Measurements from ENCODE around the gene HPD. TPM values are rescaled to one million over a fixed set of nuclear protein-coding genes. Genes with fewer than 3 reads are reported as not detected.

Gene HPD
- total RNA-seq, 5 donors from 2014 or later (not counting 1 experiment from before 2014, with no cell fraction given), result 0.39 to 0.92 (median 0.58) TPM; not detected in 2

- H3K4me1 ChIP-seq (ENCODE audit: control insufficient read depth in 1 of 2, extremely low read depth in 1 of 2, insufficient read depth in 2 of 2, low read length in 2 of 2), result peaks cover 15 to 68% of the 10 kb centered on the region in 2 experiments
- peak overlapping the region; percentile 62 to 63 for H3K4me3 ChIP-seq (ENCODE audit: control insufficient read depth in 1 of 2, extremely low read depth in 1 of 2, low read length in 1 of 2)
- Mint-ChIP-seq H3K27ac (peak overlapping the region in 1 of 2 donors; percentile 16), H3K4me1 (peaks cover 42 to 66% (median 50%) of the 10 kb centered on the region in 3 donors), H3K27me3 (no peaks in the 10 kb centered on the region), H3K4me3 (peak overlapping the region; percentile 80 to 90 (median 81)), H3K36me3 (peaks cover 41% of the 10 kb centered on the region), H3K9me3 (no peaks in the 10 kb centered on the region)
- H3K36me3 ChIP-seq (ENCODE audit: control insufficient read depth in 2 of 2, extremely low read depth in 1 of 2, insufficient read depth in 1 of 2, low read length in 1 of 2), result peaks cover 16 to 83% of the 10 kb centered on the region in 2 donors
- peak; percentile 5 to 26 (median 24) for ATAC-seq (replicated peaks in 1 of 4)
- no peaks in the 10 kb centered on the region for H3K27me3 ChIP-seq (replicated peaks in 1 of 2; ENCODE audit: control insufficient read depth in 2 of 2, extremely low read depth in 1 of 2, insufficient read depth in 2 of 2, low read length in 1 of 2)
- no peak overlapping the region for H3K27ac ChIP-seq (ENCODE audit: low read length)
- WGBS (ENCODE audit: insufficient coverage), result 12% methylated on average over 21 of the region's 26 CpGs
- ChIA-PET CTCF (interaction anchor here (0.5 to 13.1 kb wide), 16 partner anchors 10 to 689 kb away, joined by 3 to 344 read pairs (median 4); partner anchors contain the start of genes RHOF (in 2 of the 2) and ZCCHC8 (in 1 of the 2)), POLR2A (interaction anchor here (0.6 to 2.7 kb wide), 5 partner anchors 14 to 77 kb away, joined by 3 to 22 read pairs (median 8); no protein-coding TSS in a partner anchor)
- no peaks in the 10 kb centered on the region for H3K9me3 ChIP-seq
- peak in 1 of 35 experiments; percentile 28 for DNase-seq
These were observed 46.3 kb downstream of the HPD start for GRCh38 chr12:121812320-121812871.

- Mint-ChIP-seq H3K4me3 (peak overlapping the region; percentile 80 to 90 (median 81)), H3K9me3 (no peaks in the 10 kb centered on the region), H3K27me3 (no peaks in the 10 kb centered on the region), H3K36me3 (peaks cover 39% of the 10 kb centered on the region), H3K4me1 (peaks cover 45 to 73% (median 55%) of the 10 kb centered on the region in 3 donors), H3K27ac (peak overlapping the region; percentile 70 to 86)
- peak; percentile 73 to 83 (median 78) for ATAC-seq (replicated peaks in 1 of 4)
- H3K27ac ChIP-seq (ENCODE audit: low read length), result peak overlapping the region; percentile 31
- CTCF ChIA-PET, result interaction anchor here (0.6 to 13.1 kb wide), 22 partner anchors 9 to 689 kb away, joined by 3 to 344 read pairs (median 4); partner anchors contain the start of genes RHOF (in 2 of the 2), PSMD9 (in 1 of the 2) and ZCCHC8 (in 1 of the 2)
- POLR2A ChIA-PET, result interaction anchor here (0.6 to 2.7 kb wide), 7 partner anchors 13 to 78 kb away, joined by 3 to 22 read pairs (median 7); no protein-coding TSS in a partner anchor
- peak in 27 of 35 experiments; percentile 46 to 81 (median 63) for DNase-seq
- no peaks in the 10 kb centered on the region for H3K9me3 ChIP-seq
- H3K4me1 ChIP-seq (ENCODE audit: control insufficient read depth in 1 of 2, extremely low read depth in 1 of 2, insufficient read depth in 2 of 2, low read length in 2 of 2), result peaks cover 19 to 74% of the 10 kb centered on the region in 2 experiments
- H3K36me3 ChIP-seq (ENCODE audit: control insufficient read depth in 2 of 2, extremely low read depth in 1 of 2, insufficient read depth in 1 of 2, low read length in 1 of 2), result peaks cover 12 to 79% of the 10 kb centered on the region in 2 donors
- H3K4me3 ChIP-seq (ENCODE audit: control insufficient read depth in 1 of 2, extremely low read depth in 1 of 2, low read length in 1 of 2), result peak overlapping the region; percentile 62 to 63
- no peaks in the 10 kb centered on the region for H3K27me3 ChIP-seq (replicated peaks in 1 of 2; ENCODE audit: control insufficient read depth in 2 of 2, extremely low read depth in 1 of 2, insufficient read depth in 2 of 2, low read length in 1 of 2)
- under 1% methylated on average over 41 of the region's 46 CpGs for WGBS (ENCODE audit: insufficient coverage)
These were observed 47.0 kb downstream of the HPD start for GRCh38 chr12:121811434-121812319.

- Mint-ChIP-seq H3K27ac (peak overlapping the region; percentile 78 to 86), H3K27me3 (no peaks in the 10 kb centered on the region), H3K36me3 (peaks cover 36% of the 10 kb centered on the region), H3K4me3 (peak overlapping the region; percentile 80 to 90 (median 81)), H3K4me1 (peaks cover 52 to 75% (median 58%) of the 10 kb centered on the region in 3 donors), H3K9me3 (no peaks in the 10 kb centered on the region)
- H3K4me3 ChIP-seq (ENCODE audit: control insufficient read depth in 1 of 2, extremely low read depth in 1 of 2, low read length in 1 of 2), result peak overlapping the region; percentile 42 to 63
- peaks cover 26 to 82% of the 10 kb centered on the region in 2 experiments for H3K4me1 ChIP-seq (ENCODE audit: control insufficient read depth in 1 of 2, extremely low read depth in 1 of 2, insufficient read depth in 2 of 2, low read length in 2 of 2)
- CTCF ChIA-PET, result interaction anchor here (0.6 to 13.1 kb wide), 14 partner anchors 9 to 261 kb away, joined by 3 to 344 read pairs (median 5); partner anchors contain the start of genes RHOF (in 2 of the 2) and PSMD9 (in 1 of the 2)
- H3K27me3 ChIP-seq (replicated peaks in 1 of 2; ENCODE audit: control insufficient read depth in 2 of 2, extremely low read depth in 1 of 2, insufficient read depth in 2 of 2, low read length in 1 of 2), result no peaks in the 10 kb centered on the region
- ATAC-seq (replicated peaks in 1 of 4), result no peak
- no peak overlapping the region for H3K27ac ChIP-seq (ENCODE audit: low read length)
- WGBS (ENCODE audit: insufficient coverage), result 70% methylated on average over 3 of the region's 6 CpGs
- POLR2A ChIA-PET, result interaction anchor here (0.5 to 2.7 kb wide), 10 partner anchors 9 to 81 kb away, joined by 3 to 22 read pairs (median 6); partner anchors contain the start of gene RHOF (in 1 of the 2)
- H3K9me3 ChIP-seq, result no peaks in the 10 kb centered on the region
- no peak for DNase-seq
- H3K36me3 ChIP-seq (ENCODE audit: control insufficient read depth in 2 of 2, extremely low read depth in 1 of 2, insufficient read depth in 1 of 2, low read length in 1 of 2), result peaks cover 8 to 71% of the 10 kb centered on the region in 2 donors
These were observed 47.7 kb downstream of the HPD start for GRCh38 chr12:121810833-121811433.

DNA sequence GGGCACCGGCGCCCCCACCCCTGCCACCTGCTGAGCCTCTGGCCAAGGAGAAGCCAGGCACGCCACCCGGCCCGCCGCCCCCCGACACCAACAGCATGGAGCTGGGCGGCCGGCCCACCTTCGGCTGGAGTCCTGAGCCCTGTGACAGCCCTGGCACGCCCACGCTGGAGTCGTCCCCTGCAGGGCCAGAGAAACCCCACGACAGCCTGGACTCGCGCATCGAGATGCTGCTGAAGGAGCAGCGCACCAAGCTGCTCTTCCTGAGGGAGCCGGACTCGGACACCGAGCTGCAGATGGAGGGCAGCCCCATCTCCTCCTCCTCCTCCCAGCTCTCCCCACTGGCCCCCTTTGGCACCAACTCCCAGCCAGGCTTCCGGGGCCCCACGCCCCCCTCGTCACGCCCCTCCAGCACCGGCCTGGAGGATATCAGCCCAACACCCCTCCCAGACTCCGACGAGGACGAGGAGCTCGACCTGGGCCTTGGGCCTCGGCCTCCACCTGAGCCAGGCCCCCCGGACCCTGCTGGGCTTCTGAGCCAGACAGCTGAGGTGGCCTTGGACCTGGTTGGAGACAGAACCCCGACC is 48.3 kb downstream of the HPD start:
- H3K4me1 Mint-ChIP-seq, result peaks cover 50 to 76% (median 55%) of the 10 kb centered on the region in 3 donors
- DNase-seq (no peak), ATAC-seq (replicated peaks in 1 of 4) (no peak)
- Histone ChIP-seq H3K27me3 (replicated peaks in 1 of 2; ENCODE audit: control insufficient read depth in 2 of 2, extremely low read depth in 1 of 2, insufficient read depth in 2 of 2, low read length in 1 of 2) (no peaks in the 10 kb centered on the region), H3K9me3 (no peaks in the 10 kb centered on the region), H3K36me3 (ENCODE audit: control insufficient read depth in 2 of 2, extremely low read depth in 1 of 2, insufficient read depth in 1 of 2, low read length in 1 of 2) (peaks cover 5 to 67% of the 10 kb centered on the region in 2 donors), H3K27ac (ENCODE audit: low read length) (no peak overlapping the region), H3K4me3 (ENCODE audit: control insufficient read depth in 1 of 2, extremely low read depth in 1 of 2, low read length in 1 of 2) (no peak overlapping the region), H3K4me1 (ENCODE audit: control insufficient read depth in 1 of 2, extremely low read depth in 1 of 2, insufficient read depth in 2 of 2, low read length in 2 of 2) (peaks cover 26 to 86% of the 10 kb centered on the region in 2 experiments)
- H3K27me3 Mint-ChIP-seq, result no peaks in the 10 kb centered on the region
- 88% methylated on average over 24 of the region's 33 CpGs for WGBS (ENCODE audit: insufficient coverage)
- H3K9me3 Mint-ChIP-seq, result no peaks in the 10 kb centered on the region
- peak overlapping the region in 2 of 3 donors; percentile 13 to 90 for H3K4me3 Mint-ChIP-seq
- peaks cover 34% of the 10 kb centered on the region for H3K36me3 Mint-ChIP-seq
- peak overlapping the region; percentile 78 to 86 for H3K27ac Mint-ChIP-seq
- ChIA-PET CTCF (interaction anchor here (0.6 to 13.1 kb wide), 9 partner anchors 8 to 124 kb away, joined by 3 to 344 read pairs (median 5); partner anchors contain the start of gene RHOF (in 2 of the 2)), POLR2A (interaction anchor here (0.5 to 2.7 kb wide), 8 partner anchors 8 to 82 kb away, joined by 3 to 22 read pairs (median 6); partner anchors contain the start of gene RHOF (in 1 of the 2))

DNA sequence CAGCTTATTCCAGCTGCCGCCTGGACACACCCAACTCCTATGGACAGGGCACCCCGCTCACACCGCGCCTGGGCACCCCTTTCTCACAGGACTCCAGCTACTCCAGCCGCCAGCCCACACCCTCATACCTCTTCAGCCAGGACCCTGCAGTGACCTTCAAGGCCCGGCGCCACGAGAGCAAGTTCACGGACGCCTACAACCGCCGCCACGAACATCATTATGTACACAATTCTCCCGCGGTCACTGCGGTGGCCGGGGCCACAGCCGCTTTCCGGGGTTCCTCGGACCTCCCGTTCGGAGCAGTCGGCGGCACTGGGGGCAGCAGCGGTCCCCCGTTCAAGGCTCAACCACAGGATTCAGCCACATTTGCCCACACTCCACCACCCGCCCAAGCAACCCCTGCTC is 48.9 kb downstream of the HPD start:
- peaks cover 26 to 90% of the 10 kb centered on the region in 2 experiments for H3K4me1 ChIP-seq (ENCODE audit: control insufficient read depth in 1 of 2, extremely low read depth in 1 of 2, insufficient read depth in 2 of 2, low read length in 2 of 2)
- no peaks in the 10 kb centered on the region for H3K27me3 Mint-ChIP-seq
- peak overlapping the region in 2 of 3 donors; percentile 31 to 40 for H3K4me3 Mint-ChIP-seq
- H3K27ac Mint-ChIP-seq, result peak overlapping the region; percentile 46 to 82
- H3K4me3 ChIP-seq (ENCODE audit: control insufficient read depth in 1 of 2, extremely low read depth in 1 of 2, low read length in 1 of 2), result no peak overlapping the region
- no peak overlapping the region for H3K27ac ChIP-seq (ENCODE audit: low read length)
- H3K36me3 Mint-ChIP-seq, result peaks cover 32% of the 10 kb centered on the region
- 93% methylated on average over 25 of the region's 27 CpGs for WGBS (ENCODE audit: insufficient coverage)
- H3K9me3 Mint-ChIP-seq, result no peaks in the 10 kb centered on the region
- CTCF ChIA-PET, result interaction anchor here (1.5 to 13.1 kb wide), 3 partner anchors 14 to 32 kb away, joined by 5 to 344 read pairs (median 92); partner anchors contain the start of gene RHOF (in 2 of the 2)
- ATAC-seq (replicated peaks in 1 of 4) (no peak), DNase-seq (no peak)
- H3K27me3 ChIP-seq (replicated peaks in 1 of 2; ENCODE audit: control insufficient read depth in 2 of 2, extremely low read depth in 1 of 2, insufficient read depth in 2 of 2, low read length in 1 of 2), result no peaks in the 10 kb centered on the region
- H3K9me3 ChIP-seq, result no peaks in the 10 kb centered on the region
- POLR2A ChIA-PET, result interaction anchor here (0.6 to 2.7 kb wide), 4 partner anchors 8 to 17 kb away, joined by 3 to 22 read pairs (median 4); partner anchors contain the start of gene RHOF (in 1 of the 2)
- H3K4me1 Mint-ChIP-seq, result peaks cover 49 to 75% (median 54%) of the 10 kb centered on the region in 3 donors
- H3K36me3 ChIP-seq (ENCODE audit: control insufficient read depth in 2 of 2, extremely low read depth in 1 of 2, insufficient read depth in 1 of 2, low read length in 1 of 2), result peaks cover 0 to 61% of the 10 kb centered on the region in 2 donors

All from T-cell (primary cell).